Breast epithelium (tissue), 3 donors: ENCODE results near the gene EVX1.

Experiments
- CTCF ChIP-seq, 3 donors: fragments of 450-650 bp; IDR thresholded peaks; one replicate each; pipeline ENCODE4 v1.5.1; 2016 to 2017; ENCODE audit warnings: antibody characterized with exemption in 3 of 3, mild to moderate bottlenecking in 3 of 3, moderate library complexity in 3 of 3
- POLR2A ChIP-seq: fragments of 450-650 bp; IDR thresholded peaks from one replicate; pipeline ENCODE4 v1.6.1; 2016; ENCODE audit warnings: antibody characterized with exemption, mild to moderate bottlenecking, moderate library complexity

DNA sequence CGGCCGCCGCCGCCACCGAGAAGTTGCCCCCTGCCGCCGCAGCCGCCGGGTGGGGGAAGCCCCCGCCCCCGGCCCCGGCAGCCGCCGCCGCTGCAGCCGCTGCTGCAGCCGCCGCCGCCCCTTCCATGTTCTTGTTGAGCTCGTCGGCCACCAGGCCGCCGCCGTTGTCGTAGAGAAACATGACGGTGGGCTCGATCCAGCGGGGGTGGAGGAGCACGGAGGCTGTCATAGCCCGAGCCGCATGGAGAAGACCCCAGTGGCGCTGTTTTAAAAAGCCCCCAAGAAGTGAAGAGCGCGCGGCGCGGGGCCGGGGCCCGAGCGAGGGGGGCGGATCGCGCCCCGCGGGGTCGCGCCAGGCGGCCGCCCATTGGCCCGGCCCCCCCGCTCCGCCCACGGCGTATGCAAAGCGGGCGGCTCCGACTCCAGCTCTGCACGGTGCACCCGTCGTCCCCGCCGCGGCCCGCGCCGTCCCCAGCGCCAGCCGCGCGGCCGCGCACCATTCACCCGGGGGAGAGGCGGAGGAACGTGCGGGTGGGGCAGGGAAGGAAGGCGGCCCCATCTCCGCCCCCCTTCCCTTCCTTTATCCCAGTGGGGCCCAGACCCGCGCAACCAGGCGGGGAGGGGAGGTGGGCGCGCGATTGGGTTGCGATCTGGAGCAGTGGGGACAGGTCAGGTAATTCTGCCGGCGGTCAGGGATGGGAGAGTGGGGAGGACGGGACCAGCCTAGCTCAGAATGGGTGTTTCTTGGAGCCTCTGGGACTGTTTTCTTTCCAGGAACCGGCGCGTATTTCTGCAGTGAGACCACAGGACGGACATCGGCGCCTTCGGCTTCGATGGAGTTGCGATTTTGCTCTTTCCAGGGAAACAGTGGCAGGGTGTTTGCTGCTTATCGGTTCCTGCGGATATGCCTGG lies 42.5 kb upstream of the EVX1 start, which contains the start of gene HOXA13:
- TF ChIP-seq CTCF (IDR thresholded peaks at IDR 0.05), result no peak
- TF ChIP-seq POLR2A, result no peak
